ENCODE data around the gene TFG. TPM values are rescaled to one million over a fixed set of nuclear protein-coding genes. Genes with fewer than 3 reads are reported as not detected.
A peak's percentile ranks its signal among the peaks of the same experiment; 100 is the strongest.

Gene TFG
- total RNA-seq, 1 experiment from 2014 or later: 138 TPM

- BruUV-seq (replicated peaks): no TSS peak
- ChIA-PET POLR2A (no interaction called here), CTCF (no interaction called here)
- H3K4me3 ChIP-seq (ENCODE audit: low read depth, low read length): no peak overlapping the region
- H3K9me3 Mint-ChIP-seq (ENCODE audit: unreplicated experiment): no peaks in the 10 kb centered on the region
- no peak for DNase-seq
- TF ChIP-seq CTCF (IDR thresholded peaks at IDR 0.05; ENCODE audit: insufficient read depth in 1 of 2, low read depth in 1 of 2, low read length in 1 of 2, severe bottlenecking in 1 of 2, unreplicated experiment in 1 of 2): no peak
- no peaks in the 10 kb centered on the region for H3K27me3 ChIP-seq (replicated peaks; ENCODE audit: control insufficient read depth, insufficient read depth, low read length)
- no peaks in the 10 kb centered on the region for H3K27me3 Mint-ChIP-seq (ENCODE audit: insufficient read depth, unreplicated experiment)
- peaks cover 16% of the 10 kb centered on the region for H3K4me1 Mint-ChIP-seq (ENCODE audit: low read depth, unreplicated experiment)
- no peaks in the 10 kb centered on the region for H3K9me3 ChIP-seq
- no peak overlapping the region for H3K4me3 Mint-ChIP-seq (ENCODE audit: unreplicated experiment)
- no peaks in the 10 kb centered on the region for H3K4me1 ChIP-seq
- intact Hi-C loops (cut with micrococcal nuclease; ENCODE audit: unreplicated experiment): no loop called here
- no peaks in the 10 kb centered on the region for H3K36me3 ChIP-seq (ENCODE audit: control insufficient read depth, insufficient read depth, low read length)
- peak overlapping the region; percentile 40 for H3K27ac Mint-ChIP-seq (ENCODE audit: unreplicated experiment)
- no peaks in the 10 kb centered on the region for H3K36me3 Mint-ChIP-seq (ENCODE audit: insufficient read depth, unreplicated experiment)
Measured at GRCh38 chr3:100697172-100697571, 12.1 kb upstream of the TFG start.

- no peak overlapping the region for H3K27ac Mint-ChIP-seq (ENCODE audit: unreplicated experiment)
- POLR2A ChIA-PET: no interaction called here
- H3K4me1 Mint-ChIP-seq (ENCODE audit: low read depth, unreplicated experiment): peaks cover 19% of the 10 kb centered on the region
- H3K27me3 ChIP-seq (replicated peaks; ENCODE audit: control insufficient read depth, insufficient read depth, low read length): no peaks in the 10 kb centered on the region
- H3K9me3 Mint-ChIP-seq (ENCODE audit: unreplicated experiment): no peaks in the 10 kb centered on the region
- no peaks in the 10 kb centered on the region for H3K4me1 ChIP-seq
- H3K4me3 Mint-ChIP-seq (ENCODE audit: unreplicated experiment): no peak overlapping the region
- no peaks in the 10 kb centered on the region for H3K9me3 ChIP-seq
- no peaks in the 10 kb centered on the region for H3K36me3 Mint-ChIP-seq (ENCODE audit: insufficient read depth, unreplicated experiment)
- intact Hi-C loops (cut with micrococcal nuclease; ENCODE audit: unreplicated experiment): no loop called here
- no peak for TF ChIP-seq CTCF (IDR thresholded peaks at IDR 0.05; ENCODE audit: insufficient read depth in 1 of 2, low read depth in 1 of 2, low read length in 1 of 2, severe bottlenecking in 1 of 2, unreplicated experiment in 1 of 2)
- DNase-seq: no peak
- CTCF ChIA-PET: no interaction called here
- H3K36me3 ChIP-seq (ENCODE audit: control insufficient read depth, insufficient read depth, low read length): no peaks in the 10 kb centered on the region
- BruUV-seq (replicated peaks): no TSS peak
- no peak overlapping the region for H3K4me3 ChIP-seq (ENCODE audit: low read depth, low read length)
- no peaks in the 10 kb centered on the region for H3K27me3 Mint-ChIP-seq (ENCODE audit: insufficient read depth, unreplicated experiment)
Measured at GRCh38 chr3:100697723-100698285, 11.5 kb upstream of the TFG start.

- Mint-ChIP-seq H3K27me3 (ENCODE audit: insufficient read depth, unreplicated experiment) (no peaks in the 10 kb centered on the region), H3K9me3 (ENCODE audit: unreplicated experiment) (no peaks in the 10 kb centered on the region), H3K4me3 (ENCODE audit: unreplicated experiment) (no peak overlapping the region), H3K27ac (ENCODE audit: unreplicated experiment) (no peak overlapping the region), H3K4me1 (ENCODE audit: low read depth, unreplicated experiment) (peaks cover 19% of the 10 kb centered on the region), H3K36me3 (ENCODE audit: insufficient read depth, unreplicated experiment) (no peaks in the 10 kb centered on the region)
- H3K9me3 ChIP-seq: no peaks in the 10 kb centered on the region
- no peaks in the 10 kb centered on the region for H3K36me3 ChIP-seq (ENCODE audit: control insufficient read depth, insufficient read depth, low read length)
- no peak for DNase-seq
- H3K4me3 ChIP-seq (ENCODE audit: low read depth, low read length): no peak overlapping the region
- CTCF ChIA-PET: interaction anchor here (0.6 kb wide), 1 partner anchor 236 kb away, joined by 3 read pairs; no protein-coding TSS in a partner anchor
- H3K27me3 ChIP-seq (replicated peaks; ENCODE audit: control insufficient read depth, insufficient read depth, low read length): no peaks in the 10 kb centered on the region
- POLR2A ChIA-PET: no interaction called here
- no peaks in the 10 kb centered on the region for H3K4me1 ChIP-seq
- intact Hi-C loops (cut with micrococcal nuclease; ENCODE audit: unreplicated experiment): no loop called here
- TF ChIP-seq CTCF (IDR thresholded peaks at IDR 0.05; ENCODE audit: insufficient read depth in 1 of 2, low read depth in 1 of 2, low read length in 1 of 2, severe bottlenecking in 1 of 2, unreplicated experiment in 1 of 2): no peak
- no TSS peak for BruUV-seq (replicated peaks)
Measured at GRCh38 chr3:100698736-100699135, 10.6 kb upstream of the TFG start.
